Fibroblast of mammary gland (primary cell): ENCODE measurements around the gene INPP5D.

Source experiments
- DNase-seq: peaks from one replicate; pipeline ENCODE4 v3.0.0-alpha.2; 2010; ENCODE audit warnings: low read depth
- H3K4me3 ChIP-seq: 2 replicates; pipeline ENCODE4 v1.5.1; 2011; ENCODE audit warnings: low read depth, mild to moderate bottlenecking, low read length, moderate library complexity; ENCODE audit not compliant: control insufficient read depth
- CTCF ChIP-seq: conservative IDR thresholded peaks from 2 replicates; pipeline ENCODE4 v1.5.1; 2011; ENCODE audit warnings: low read depth, low read length, inconsistent platforms; ENCODE audit not compliant: control insufficient read depth, insufficient read depth

INPP5D gene

GRCh38 chr2:233247744-233248143 lies 187.6 kb downstream of the INPP5D start:
- H3K4me3 ChIP-seq: no peak overlapping the region
- no peak for TF ChIP-seq CTCF
- DNase-seq: peak; percentile 73

GRCh38 chr2:233248999-233249398 lies 188.9 kb downstream of the INPP5D start:
- no peak for TF ChIP-seq CTCF
- no peak overlapping the region for H3K4me3 ChIP-seq
- no peak for DNase-seq

GRCh38 chr2:233250568-233250967 lies 190.4 kb downstream of the INPP5D start:
- no peak for TF ChIP-seq CTCF
- no peak overlapping the region for H3K4me3 ChIP-seq
- no peak for DNase-seq

- peak overlapping the region; percentile 15 for H3K4me3 ChIP-seq
- no peak for TF ChIP-seq CTCF
These were observed 190.8 kb downstream of the INPP5D start for GRCh38 chr2:233250985-233251305.

GRCh38 chr2:233251306-233252116 lies 191.4 kb downstream of the INPP5D start, which contains the start of gene ATG16L1:
Gene ATG16L1, plus strand, starts transcription at chr2:233251673. Its CDS starts 155 bp downstream, at chr2:233251828.
- TF ChIP-seq CTCF: peak; percentile 77
- DNase-seq: peak; percentile 92
- H3K4me3 ChIP-seq: peak within 1 kb of the TSS; percentile 93

More at GRCh38 chr2:233250985-233251305, 190.8 kb downstream of the INPP5D start:
- no peak for DNase-seq

- DNase-seq: no peak
- TF ChIP-seq CTCF: no peak
These were observed 192.1 kb downstream of the INPP5D start for GRCh38 chr2:233252227-233252626.

More at GRCh38 chr2:233252227-233252626, 192.1 kb downstream of the INPP5D start:
- peak overlapping the region; percentile 93 for H3K4me3 ChIP-seq
